RCC 7860 (cell line): ENCODE results near the gene ZNF577.

ENCODE experiments used
- DNase-seq: peaks from one replicate; pipeline ENCODE4 v3.0.0-alpha.2; 2015; ENCODE audit warnings: low spot score
- FAIRE-seq: peaks from 2 replicates; lab custom pipeline; 2012; peaks lifted over from hg19 to GRCh38; lab: Jason Lieb, UNC

The ZNF577 gene

DNA sequence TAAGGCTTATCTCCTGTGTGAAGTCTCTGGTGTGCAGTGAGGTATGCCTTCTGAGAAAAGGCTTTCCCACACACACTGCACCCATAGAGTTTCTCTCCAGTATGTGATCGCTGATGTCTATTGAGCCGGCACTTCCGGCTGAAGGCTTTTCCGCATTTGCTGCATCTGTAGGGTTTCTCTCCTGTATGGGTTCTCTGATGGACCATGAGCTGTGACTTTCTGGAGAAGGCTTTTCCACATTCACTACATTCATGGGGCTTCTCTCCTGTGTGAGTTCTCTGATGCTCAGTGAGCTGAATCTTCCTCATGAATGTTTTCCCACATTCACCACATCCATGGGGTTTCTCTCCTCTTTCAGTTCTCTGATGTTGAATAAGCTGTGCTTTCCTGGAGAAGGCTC lies 14.7 kb downstream of the ZNF577 start:
- no peak for DNase-seq
- FAIRE-seq: no peak

DNA sequence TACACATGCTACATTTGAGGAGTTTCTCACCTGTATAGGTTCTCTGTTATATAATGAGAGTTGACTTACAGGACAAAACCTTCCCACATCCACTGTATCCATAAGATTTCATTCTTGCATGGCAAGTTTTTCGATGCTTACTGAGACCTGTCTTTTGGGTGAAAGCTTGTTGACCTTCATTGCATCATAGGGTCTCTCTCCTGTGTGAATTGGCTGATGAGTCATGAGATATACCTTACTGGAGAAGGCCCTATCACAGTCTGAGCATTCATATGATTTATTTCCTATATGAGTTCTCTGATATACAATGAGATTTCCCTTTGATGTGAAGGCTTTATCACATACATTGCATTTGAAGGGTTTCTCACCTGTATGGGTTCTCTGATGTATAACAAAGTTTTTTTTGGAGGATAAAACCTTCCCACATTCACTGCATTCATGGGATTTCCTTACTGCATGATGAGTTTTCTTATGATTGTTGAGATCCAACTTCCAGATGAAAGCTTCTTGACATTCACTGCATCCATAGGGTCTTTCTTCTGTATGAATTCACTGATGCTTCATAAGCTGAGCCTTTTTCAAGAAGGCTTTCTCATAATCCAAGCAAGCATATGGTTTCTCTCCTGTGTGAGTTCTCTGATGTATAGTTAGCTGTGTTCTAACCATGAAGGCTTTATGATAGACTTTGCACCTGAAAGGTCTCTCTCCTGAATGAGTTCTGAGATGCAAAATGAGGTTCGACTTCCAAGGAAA lies 25.7 kb downstream of the ZNF577 start:
- FAIRE-seq (no peak), DNase-seq (no peak)

DNA sequence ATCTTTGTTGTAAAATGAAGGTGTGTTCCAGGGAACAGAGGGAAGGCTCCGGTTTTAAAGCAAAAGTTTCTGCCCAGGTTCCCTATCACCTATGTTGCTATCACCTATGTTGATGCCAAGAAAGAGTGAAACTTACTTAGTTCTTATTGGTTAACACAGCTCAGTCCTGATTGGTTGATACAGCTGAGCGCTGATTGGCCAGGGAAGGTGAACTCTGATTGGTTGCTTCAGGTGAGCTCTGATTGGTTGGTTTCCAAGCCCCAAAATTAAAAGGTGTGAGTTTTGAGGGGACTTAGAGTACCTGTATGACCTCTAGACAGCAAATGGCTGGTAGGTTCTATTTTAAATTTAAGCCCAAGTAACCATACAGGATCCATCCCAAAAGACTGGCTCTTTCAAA lies 50.6 kb downstream of the ZNF577 start:
- no peak for FAIRE-seq
- DNase-seq: no peak

DNA sequence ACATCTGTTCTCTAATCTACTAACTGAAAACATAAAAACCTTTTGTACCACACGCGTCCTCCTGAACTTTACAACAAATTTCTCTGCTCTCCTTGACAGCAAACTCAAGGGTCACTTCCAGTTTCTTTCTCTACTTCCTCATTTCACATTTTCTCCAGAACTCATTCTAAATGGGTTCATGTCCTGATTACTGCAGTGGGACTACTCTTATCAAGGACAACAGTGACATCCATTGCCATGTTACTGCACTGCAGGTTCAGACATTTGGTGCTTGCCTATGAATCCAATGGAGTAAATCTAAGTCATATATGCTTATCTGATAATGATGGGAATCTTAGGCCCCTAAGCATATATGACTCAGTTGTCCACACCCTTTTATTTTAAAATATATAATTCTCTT lies 57.5 kb downstream of the ZNF577 start:
- DNase-seq: no peak
- FAIRE-seq: no peak

DNA sequence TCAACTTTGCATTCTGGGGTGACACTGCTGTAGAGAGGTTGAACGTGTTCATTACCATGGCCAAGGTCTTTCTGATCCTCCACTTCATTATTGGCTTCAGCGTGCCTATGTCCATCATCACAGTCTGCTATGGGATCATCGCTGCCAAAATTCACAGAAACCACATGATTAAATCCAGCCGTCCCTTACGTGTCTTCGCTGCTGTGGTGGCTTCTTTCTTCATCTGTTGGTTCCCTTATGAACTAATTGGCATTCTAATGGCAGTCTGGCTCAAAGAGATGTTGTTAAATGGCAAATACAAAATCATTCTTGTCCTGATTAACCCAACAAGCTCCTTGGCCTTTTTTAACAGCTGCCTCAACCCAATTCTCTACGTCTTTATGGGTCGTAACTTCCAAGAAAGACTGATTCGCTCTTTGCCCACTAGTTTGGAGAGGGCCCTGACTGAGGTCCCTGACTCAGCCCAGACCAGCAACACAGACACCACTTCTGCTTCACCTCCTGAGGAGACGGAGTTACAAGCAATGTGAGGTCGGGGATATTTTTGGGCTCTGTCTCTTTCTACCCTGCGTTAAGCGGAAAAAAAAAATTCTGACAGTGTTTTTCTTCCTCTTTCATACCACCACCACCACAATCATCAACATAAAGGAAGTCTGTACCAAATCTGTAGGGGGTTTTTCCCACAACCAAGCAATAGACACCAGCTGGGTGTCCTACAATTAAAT lies 63.3 kb downstream of the ZNF577 start:
- FAIRE-seq: no peak
- DNase-seq: no peak

DNA sequence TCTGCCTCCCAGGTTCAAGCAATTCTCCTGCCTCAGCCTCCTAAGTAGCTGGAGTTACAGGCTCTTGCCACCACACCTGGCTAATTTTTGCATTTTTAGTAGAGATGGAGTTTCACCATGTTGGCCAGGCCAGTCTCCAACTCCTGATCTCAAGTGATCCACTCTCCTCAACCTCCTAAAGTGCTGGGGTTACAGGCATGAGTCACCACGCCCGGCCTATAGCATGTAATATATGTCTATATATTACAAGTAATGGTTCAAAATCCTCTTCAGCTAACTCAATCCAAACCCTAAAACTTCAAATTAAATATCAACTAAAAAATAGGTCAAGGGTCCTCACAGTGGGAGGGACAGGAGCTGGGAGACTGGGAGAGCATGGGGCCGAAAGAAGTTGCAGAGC lies 64.8 kb downstream of the ZNF577 start:
- FAIRE-seq (no peak), DNase-seq (no peak)

DNA sequence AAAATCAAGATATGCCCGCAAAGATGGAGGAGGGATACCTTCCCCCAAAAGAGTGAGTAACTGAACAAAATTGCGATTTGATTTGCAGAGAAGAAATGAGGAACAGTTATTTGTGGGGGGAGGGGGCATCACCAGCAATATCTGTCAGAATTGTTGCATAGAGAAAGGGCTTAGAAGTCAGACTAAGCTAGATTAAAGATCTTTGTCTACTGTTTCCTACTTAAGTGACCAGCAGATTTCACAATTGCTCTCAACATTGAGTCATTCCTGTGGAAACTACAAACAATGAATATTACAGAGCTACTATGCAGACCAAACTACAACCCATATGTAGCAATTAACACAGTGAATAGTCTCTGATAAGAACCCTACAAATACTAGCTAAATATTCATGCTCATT lies 65.4 kb downstream of the ZNF577 start:
- no peak for FAIRE-seq
- no peak for DNase-seq

DNA sequence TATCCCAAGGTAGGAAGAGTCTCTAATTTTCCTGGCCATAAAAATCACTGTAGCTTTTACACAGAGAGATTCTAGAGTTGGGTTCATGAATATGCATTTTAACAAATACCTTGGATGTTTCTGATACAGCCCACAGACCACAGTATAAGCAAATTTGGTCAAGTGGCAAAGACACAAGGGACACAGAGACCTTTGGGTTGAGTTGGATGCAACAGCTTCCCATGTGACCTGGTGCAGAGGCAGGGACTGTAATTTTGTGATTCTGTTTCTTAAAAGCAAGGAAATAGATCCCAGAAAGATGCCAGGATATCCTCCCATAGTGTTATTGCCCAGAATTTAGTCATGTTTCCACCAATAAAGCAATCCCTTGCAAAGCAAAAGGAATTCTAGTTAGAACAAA lies 65.8 kb downstream of the ZNF577 start:
- DNase-seq: no peak
- no peak for FAIRE-seq

DNA sequence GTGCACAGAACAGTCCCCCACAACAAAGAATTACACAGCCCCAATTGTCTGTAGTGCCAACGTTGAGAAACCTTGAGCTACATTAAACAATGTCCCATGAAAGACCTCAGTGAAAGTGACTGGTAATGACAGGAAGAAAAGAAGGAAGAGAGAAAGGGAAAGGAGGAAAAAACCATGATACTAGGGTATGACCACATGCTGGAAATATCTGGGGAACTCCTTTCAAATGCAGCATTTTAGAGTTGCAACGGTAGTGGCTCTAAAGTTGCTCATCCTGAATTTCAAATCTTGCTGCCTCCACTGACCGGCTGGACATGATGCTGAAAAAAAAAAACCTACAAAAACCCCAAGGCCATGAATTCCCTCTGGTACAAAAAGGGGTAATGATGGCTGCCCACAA lies 66.3 kb downstream of the ZNF577 start:
- DNase-seq: no peak
- no peak for FAIRE-seq
